ENCODE measurements around the gene TMEM51. TPM values are rescaled to one million over a fixed set of nuclear protein-coding genes. Genes with fewer than 3 reads are reported as not detected.

The TMEM51 gene
- total and polyA plus RNA-seq, 2 of the 4 experiments (the other 2 are of a cell fraction): 2.7 to 10.2 TPM

DNA sequence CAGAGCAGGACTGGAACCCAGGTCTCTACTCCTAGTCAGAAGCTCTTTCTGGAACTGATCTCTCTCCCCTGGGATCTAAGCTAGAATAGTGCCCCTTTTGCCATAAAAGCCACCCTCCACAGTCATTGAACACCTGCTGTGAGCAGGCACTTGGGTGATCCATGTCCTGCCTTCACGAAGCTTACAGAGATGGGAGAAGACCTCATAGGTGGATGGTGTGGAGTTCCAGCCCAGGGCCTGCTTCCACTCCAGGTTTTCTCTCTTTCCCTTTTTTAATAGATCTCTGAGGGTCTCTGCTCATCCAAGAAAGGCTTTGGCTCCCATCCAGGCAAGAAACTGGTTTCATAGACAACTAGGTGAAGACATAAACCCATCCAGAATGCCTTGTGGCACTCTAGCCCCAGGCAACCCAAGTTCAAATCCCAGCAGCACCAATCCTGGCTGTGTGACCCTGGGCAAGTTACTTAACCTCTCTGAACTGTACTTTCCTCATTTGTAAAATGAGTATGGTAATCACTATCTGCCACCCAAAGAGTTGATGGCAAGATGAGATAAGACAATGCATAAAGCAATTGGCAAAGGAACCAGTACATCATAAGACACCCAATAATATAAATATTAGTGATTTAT, 46.4 kb upstream of the TMEM51 start:
- H3K9ac ChIP-seq (ENCODE audit: low read depth, low read length): no peak overlapping the region
- H3K4me2 ChIP-seq (ENCODE audit: low read depth, low read length): no peak overlapping the region
- no CpG with 5 or more reads among the region's 1 CpG for WGBS, 2 experiments (ENCODE audit: extremely low coverage in 2 of 2, insufficient read length in 1 of 2)
- no peak overlapping the region for H3K4ac ChIP-seq (ENCODE audit: low read depth, low read length)
- no peak overlapping the region for H2BK120ac ChIP-seq (ENCODE audit: low read depth, low read length)
- H3K27ac ChIP-seq (ENCODE audit: insufficient read depth, low read length): no peak overlapping the region
- H2BK15ac ChIP-seq (ENCODE audit: low read depth, low read length): no peak overlapping the region
- no peak overlapping the region for H4K91ac ChIP-seq (ENCODE audit: insufficient read depth, low read depth, low read length)
- no peak overlapping the region for H2BK20ac ChIP-seq (ENCODE audit: low read depth, low read length)
- H3K18ac ChIP-seq (ENCODE audit: low read depth, low read length): no peak overlapping the region
- H3K4me1 ChIP-seq (ENCODE audit: control insufficient read depth, insufficient read depth, low read length): no peaks in the 10 kb centered on the region; the same call in 1 of the 2 replicates
- H3K23ac ChIP-seq (ENCODE audit: low read depth, low read length): no peak overlapping the region
- no peak overlapping the region for H4K5ac ChIP-seq (ENCODE audit: low read depth, low read length)
- CTCF ChIA-PET: interaction anchor here (0.6 to 1.3 kb wide), 2 partner anchors 81 to 271 kb away, joined by 3 read pairs; no protein-coding TSS in a partner anchor
- no peak for ATAC-seq (ENCODE audit: low read depth)
- no peaks in the 10 kb centered on the region for H3K79me1 ChIP-seq (ENCODE audit: low read depth in 1 of 2, low read length in 2 of 2)
- H3K27me3 ChIP-seq (ENCODE audit: control insufficient read depth, insufficient read depth, low read length): peaks cover 3% of the 10 kb centered on the region; the same call in 1 of the 2 replicates
- no peak overlapping the region for H2AFZ ChIP-seq (replicated peaks; ENCODE audit: low read length, poor library complexity)
- H4K8ac ChIP-seq (ENCODE audit: low read depth in 2 of 2, low read length in 2 of 2): no peak overlapping the region
- no peak overlapping the region for H2AK5ac ChIP-seq (ENCODE audit: low read depth, low read length)
- H3K9me3 ChIP-seq (ENCODE audit: control insufficient read depth, insufficient read depth, low read length): no peaks in the 10 kb centered on the region
- DNase-seq: no peak
- TF ChIP-seq MXI1 (IDR thresholded peaks at IDR 0.05; ENCODE audit: borderline replicate concordance, low read depth, low read length) (no peak), CHD1 (IDR thresholded peaks at IDR 0.05; ENCODE audit: low read depth, low read length) (no peak), RAD21 (IDR thresholded peaks at IDR 0.05; ENCODE audit: low read length) (no peak), MAFK (IDR thresholded peaks at IDR 0.05; ENCODE audit: low read depth, low read length) (no peak), FOS (IDR thresholded peaks at IDR 0.05; ENCODE audit: low read depth, low read length) (no peak)
- H2AK9ac ChIP-seq (replicated peaks; ENCODE audit: low read depth, low read length, poor library complexity): no peak overlapping the region
- H3K9me1 ChIP-seq (ENCODE audit: insufficient read depth, low read length): no peaks in the 10 kb centered on the region
- no TSS peak for BruUV-seq (replicated peaks)
- no peak overlapping the region for H3K14ac ChIP-seq (replicated peaks; ENCODE audit: low read depth, low read length)
- no peaks in the 10 kb centered on the region for H3K36me3 ChIP-seq (ENCODE audit: control insufficient read depth, insufficient read depth, low read length)
- no peak overlapping the region for H3K56ac ChIP-seq (ENCODE audit: extremely low read depth, insufficient read depth, low read length)
- POLR2A ChIA-PET (ENCODE audit: unreplicated experiment): no interaction called here
- in situ Hi-C loops (cut with MboI; ENCODE audit: low sequenced_read_pairs) (no loop called here), dilution Hi-C loops (cut with HindIII; ENCODE audit: low sequenced_read_pairs, unreplicated experiment) (no loop called here), intact Hi-C loops (cut with micrococcal nuclease) (no loop called here)
- no peak overlapping the region for H2BK5ac ChIP-seq (ENCODE audit: low read depth, low read length, poor library complexity, severe bottlenecking)
- no peaks in the 10 kb centered on the region for H4K20me1 ChIP-seq (ENCODE audit: insufficient read depth, low read length)
- H3K4me3 ChIP-seq (ENCODE audit: insufficient read depth, low read depth, low read length): no peak overlapping the region

Data from IMR-90 (cell line).